Fibroblast of mammary gland (primary cell): ENCODE data around the gene KIF5C.

Experiments
- DNase-seq: peaks from one replicate; pipeline ENCODE4 v3.0.0-alpha.2; 2010; ENCODE audit warnings: low read depth
- H3K4me3 ChIP-seq: 2 replicates; pipeline ENCODE4 v1.5.1; 2011; ENCODE audit warnings: low read depth, mild to moderate bottlenecking, low read length, moderate library complexity; ENCODE audit not compliant: control insufficient read depth
- CTCF ChIP-seq: conservative IDR thresholded peaks from 2 replicates; pipeline ENCODE4 v1.5.1; 2011; ENCODE audit warnings: low read depth, low read length, inconsistent platforms; ENCODE audit not compliant: control insufficient read depth, insufficient read depth

Gene KIF5C

DNA sequence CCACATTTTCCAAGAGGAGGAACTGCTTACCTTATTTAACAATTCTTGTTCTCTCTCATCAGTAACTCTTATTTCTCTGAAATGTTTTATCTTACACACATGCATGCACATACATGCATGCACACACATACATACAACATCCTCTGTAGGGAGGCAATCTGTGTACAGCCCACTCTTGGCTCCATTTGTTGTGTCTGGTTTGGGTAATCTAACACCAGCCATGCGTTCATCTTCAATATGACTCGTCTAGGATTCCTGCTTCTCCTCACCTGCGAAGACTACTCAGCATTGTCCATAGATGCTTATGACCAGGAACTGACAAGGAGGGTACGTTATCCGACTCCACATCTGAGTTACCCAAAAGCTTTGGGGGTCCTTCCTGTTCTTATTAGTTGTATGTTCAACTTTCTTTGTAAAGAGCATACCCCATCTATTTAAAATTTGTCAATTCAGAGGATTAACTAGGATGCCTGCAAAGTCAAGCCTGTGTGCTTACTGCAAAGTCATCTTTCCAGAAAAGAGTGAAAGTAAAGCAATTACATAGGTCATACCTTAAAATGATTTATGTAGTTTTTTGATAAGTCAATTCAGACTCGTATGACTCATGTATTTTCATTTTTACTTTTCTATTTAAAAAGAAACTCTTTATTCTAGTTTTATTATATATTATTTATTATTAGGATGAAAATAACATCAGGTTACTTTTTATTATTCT is 181.7 kb downstream of the KIF5C start:
- H3K4me3 ChIP-seq = no peak overlapping the region
- DNase-seq = no peak
- no peak for TF ChIP-seq CTCF

GRCh38 chr2:149057401-149057800 is 182.4 kb downstream of the KIF5C start:
- TF ChIP-seq CTCF = no peak
- no peak overlapping the region for H3K4me3 ChIP-seq
- DNase-seq = no peak

DNA sequence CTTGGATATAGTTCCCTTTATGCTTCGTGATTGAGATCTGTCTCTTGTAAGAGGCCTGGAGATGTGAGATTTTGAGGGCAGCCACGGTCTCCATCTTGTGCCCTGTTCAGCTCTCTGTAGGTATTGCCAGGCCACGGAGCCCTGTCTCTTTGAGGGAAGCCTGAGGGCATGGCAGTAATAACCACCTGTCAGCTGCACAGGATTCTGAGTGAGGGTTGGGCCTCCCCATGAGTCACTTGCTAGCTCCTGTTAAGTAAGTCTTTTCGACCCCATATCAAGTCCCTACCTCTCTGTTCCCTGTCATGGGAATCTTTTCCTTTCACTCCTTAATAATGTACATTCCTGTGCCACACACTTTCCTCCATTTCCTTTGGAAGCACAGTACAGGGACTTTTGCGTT is 183.9 kb downstream of the KIF5C start:
- no peak for TF ChIP-seq CTCF
- DNase-seq = no peak
- H3K4me3 ChIP-seq = no peak overlapping the region

DNA sequence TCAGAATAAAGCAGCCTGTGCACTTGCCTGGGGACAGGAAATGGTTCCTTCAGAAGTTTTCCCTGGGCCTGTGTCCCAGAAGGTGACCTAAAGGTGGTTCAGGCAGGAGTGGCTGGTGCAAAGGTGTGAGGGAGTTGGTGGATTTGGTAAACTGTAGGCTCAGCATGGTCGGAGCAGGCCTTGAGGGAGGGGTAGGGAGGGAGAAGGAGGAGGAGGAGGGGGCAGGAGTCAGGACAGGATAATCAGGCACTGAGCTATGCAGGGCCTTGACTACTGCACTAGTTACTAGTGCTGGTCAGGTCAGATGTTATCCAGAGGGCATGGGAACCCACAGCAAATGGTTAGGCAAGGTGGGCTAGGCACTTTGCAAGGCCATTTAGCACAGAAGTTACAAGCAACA is 184.8 kb downstream of the KIF5C start:
- H3K4me3 ChIP-seq = no peak overlapping the region
- DNase-seq = no peak
- no peak for TF ChIP-seq CTCF

GRCh38 chr2:149061133-149061745 is 186.2 kb downstream of the KIF5C start:
- no peak for TF ChIP-seq CTCF
- DNase-seq = no peak
- no peak overlapping the region for H3K4me3 ChIP-seq

GRCh38 chr2:149062531-149062930 is 187.5 kb downstream of the KIF5C start:
- no peak for TF ChIP-seq CTCF
- H3K4me3 ChIP-seq = no peak overlapping the region
- no peak for DNase-seq

GRCh38 chr2:149063177-149063576 is 188.2 kb downstream of the KIF5C start:
- no peak overlapping the region for H3K4me3 ChIP-seq
- DNase-seq = no peak
- TF ChIP-seq CTCF = no peak
